ENCODE data around the gene TMEM50B. TPM values are rescaled to one million over a fixed set of nuclear protein-coding genes. Genes with fewer than 3 reads are reported as not detected.
"Not testable (repeated sequence)": the region's sequence is repeated elsewhere in the genome, so short reads cannot be mapped to it uniquely, and the experiment has no call there.

TMEM50B gene
- total and polyA plus RNA-seq, 11 donors = 23.5 to 47.4 (median 31.2) TPM

DNA sequence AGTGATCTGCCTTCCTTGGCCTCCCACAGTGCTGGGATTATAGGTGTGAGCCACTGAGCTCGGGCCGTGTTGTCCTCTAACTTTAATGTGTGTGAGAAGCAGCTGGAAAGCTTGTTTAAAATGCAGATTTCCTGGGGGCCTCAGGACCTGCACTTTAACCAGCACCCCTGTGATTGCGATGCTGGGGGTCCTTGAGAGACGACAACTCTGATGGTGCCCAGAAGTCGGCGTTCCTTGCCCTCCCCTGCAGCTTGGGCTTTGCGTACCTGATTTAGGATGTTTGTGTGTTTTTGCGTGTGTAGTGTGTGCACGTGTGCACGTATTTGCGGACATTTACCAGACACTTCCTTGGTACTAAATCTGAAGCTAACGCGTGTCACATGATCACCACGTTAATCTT is 65.7 kb downstream of the TMEM50B start:
- 86 to 92% (median 88%) methylated on average over 14 of the region's 14 CpGs for WGBS, 4 donors
- no peak for DNase-seq

DNA sequence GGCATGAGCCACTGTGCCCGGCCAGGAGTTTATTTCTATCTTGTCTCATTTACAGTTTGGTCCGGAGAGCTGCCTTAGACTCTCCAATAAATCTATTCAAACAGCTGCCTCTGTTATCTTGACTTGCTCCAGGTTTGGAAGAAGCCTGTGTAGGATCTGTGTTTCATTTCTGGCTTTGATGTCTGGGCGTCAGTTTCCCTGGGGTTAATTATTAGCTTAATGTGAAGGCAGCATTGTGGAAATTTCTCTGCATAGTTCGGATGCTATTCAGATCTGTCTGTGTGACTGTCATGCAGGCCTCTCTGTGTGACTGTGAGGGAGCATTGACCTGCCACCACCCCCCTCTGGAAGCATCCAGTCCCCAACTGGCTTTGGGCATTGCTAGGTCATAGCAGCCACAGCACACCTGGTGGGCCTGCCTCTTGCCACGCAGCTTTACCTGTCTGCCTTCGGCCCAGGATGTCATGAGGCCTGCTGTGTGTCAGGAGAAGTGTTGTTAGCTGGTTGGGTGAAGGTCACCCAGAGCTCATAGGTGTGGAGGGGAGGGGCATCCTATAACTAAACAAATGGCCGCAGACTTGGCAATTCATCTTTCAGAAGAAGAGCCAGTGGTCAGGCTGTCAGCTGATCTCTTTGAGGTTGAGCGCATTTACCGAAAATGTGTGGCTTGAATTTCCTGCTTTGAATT is 66.8 kb downstream of the TMEM50B start:
- peaks cover 0 to 55% (median 17%) of the 10 kb centered on the region in 12 donors for H3K4me1 ChIP-seq
- intact Hi-C loops (cut with DNase I) = no loop called here
- peaks cover 0 to 75% (median 40%) of the 10 kb centered on the region in 9 donors for H3K36me3 ChIP-seq
- ATAC-seq = no peak
- WGBS, 4 donors = 53 to 70% (median 64%) methylated on average over 9 of the region's 9 CpGs
- H3K9me3 ChIP-seq = no peaks in the 10 kb centered on the region
- no peak for TF ChIP-seq POLR2A (IDR thresholded peaks at IDR 0.05)
- TF ChIP-seq, protein P1, sequence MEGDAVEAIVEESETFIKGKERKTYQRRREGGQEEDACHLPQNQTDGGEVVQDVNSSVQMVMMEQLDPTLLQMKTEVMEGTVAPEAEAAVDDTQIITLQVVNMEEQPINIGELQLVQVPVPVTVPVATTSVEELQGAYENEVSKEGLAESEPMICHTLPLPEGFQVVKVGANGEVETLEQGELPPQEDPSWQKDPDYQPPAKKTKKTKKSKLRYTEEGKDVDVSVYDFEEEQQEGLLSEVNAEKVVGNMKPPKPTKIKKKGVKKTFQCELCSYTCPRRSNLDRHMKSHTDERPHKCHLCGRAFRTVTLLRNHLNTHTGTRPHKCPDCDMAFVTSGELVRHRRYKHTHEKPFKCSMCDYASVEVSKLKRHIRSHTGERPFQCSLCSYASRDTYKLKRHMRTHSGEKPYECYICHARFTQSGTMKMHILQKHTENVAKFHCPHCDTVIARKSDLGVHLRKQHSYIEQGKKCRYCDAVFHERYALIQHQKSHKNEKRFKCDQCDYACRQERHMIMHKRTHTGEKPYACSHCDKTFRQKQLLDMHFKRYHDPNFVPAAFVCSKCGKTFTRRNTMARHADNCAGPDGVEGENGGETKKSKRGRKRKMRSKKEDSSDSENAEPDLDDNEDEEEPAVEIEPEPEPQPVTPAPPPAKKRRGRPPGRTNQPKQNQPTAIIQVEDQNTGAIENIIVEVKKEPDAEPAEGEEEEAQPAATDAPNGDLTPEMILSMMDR (IDR thresholded peaks at IDR 0.05) = no peak
- H3K27ac ChIP-seq = no peak overlapping the region
- no peaks in the 10 kb centered on the region for H3K27me3 ChIP-seq
- no peak overlapping the region for H3K4me3 ChIP-seq
- DNase-seq = no peak

More for the DNA sequence above, 65.7 kb downstream of the TMEM50B start:
- no peak for TF ChIP-seq POLR2A (IDR thresholded peaks at IDR 0.05)
- TF ChIP-seq, protein P1 (IDR thresholded peaks at IDR 0.05) = no peak
- Histone ChIP-seq H3K4me3 (no peak overlapping the region), H3K9me3 (no peaks in the 10 kb centered on the region), H3K36me3 (peaks cover 0 to 78% (median 42%) of the 10 kb centered on the region in 9 donors), H3K27me3 (no peaks in the 10 kb centered on the region), H3K4me1 (peaks cover 0 to 58% (median 23%) of the 10 kb centered on the region in 12 donors), H3K27ac (no peak overlapping the region)
- intact Hi-C loops (cut with DNase I) = no loop called here
- no peak for ATAC-seq

DNA sequence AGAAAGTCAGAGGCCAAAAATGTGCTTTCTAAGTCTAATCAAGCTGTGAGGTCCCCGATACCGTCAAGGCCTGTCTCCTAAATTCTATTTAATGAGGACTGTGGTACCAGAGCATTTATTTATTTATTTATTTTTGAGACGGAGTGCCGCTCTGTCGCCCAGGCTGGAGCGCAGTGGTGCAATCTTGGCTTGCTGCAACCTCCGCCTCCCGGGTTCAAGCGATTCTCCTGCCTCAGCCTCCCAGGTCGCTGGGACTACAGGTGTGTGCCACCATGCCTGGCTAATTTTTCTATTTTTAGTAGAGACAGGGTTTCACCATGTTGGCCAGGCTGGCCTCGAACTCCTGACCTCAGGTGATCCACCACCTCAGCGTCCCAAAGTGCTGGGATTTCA is 67.3 kb downstream of the TMEM50B start:
- Histone ChIP-seq H3K36me3 (peaks cover 0 to 71% (median 34%) of the 10 kb centered on the region in 9 donors), H3K4me1 (peaks cover 0 to 59% (median 16%) of the 10 kb centered on the region in 12 donors)
- WGBS, 4 donors = 87 to 94% (median 89%) methylated on average over 12 of the region's 12 CpGs
- intact Hi-C loops (cut with DNase I); H3K27ac ChIP-seq; ATAC-seq; DNase-seq; H3K4me3 ChIP-seq; H3K27me3 ChIP-seq; H3K9me3 ChIP-seq: not testable (repeated sequence)

DNA sequence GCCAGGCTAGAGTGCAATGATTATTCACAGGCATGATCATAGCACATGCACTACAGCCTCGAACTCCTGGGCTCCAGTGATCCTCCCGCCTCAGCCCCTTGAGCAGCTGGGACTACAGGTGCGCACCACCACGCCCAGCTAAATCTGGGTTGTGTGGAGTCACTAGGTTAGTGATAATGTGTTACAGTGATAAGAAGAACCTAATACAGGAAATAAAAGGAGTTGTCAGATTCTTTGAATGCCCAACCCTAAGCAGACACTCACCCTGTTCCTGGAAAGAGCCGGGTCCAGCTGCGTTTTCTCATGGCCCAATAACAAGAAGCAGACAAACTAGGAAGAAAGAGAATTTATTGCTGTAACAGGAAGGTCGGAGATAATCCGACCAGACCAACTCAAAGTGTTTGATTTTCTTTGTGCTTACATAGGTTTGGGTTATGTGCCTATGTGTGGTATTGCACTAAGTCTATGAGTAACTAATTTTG is 67.8 kb downstream of the TMEM50B start:
- Histone ChIP-seq H3K36me3 (peaks cover 0 to 71% (median 30%) of the 10 kb centered on the region in 9 donors), H3K27me3 (no peaks in the 10 kb centered on the region), H3K4me3 (no peak overlapping the region), H3K4me1 (peaks cover 0 to 63% (median 17%) of the 10 kb centered on the region in 12 donors), H3K27ac (no peak overlapping the region), H3K9me3 (no peaks in the 10 kb centered on the region)
- WGBS, 4 donors = 76 to 79% (median 78%) methylated on average over 8 of the region's 8 CpGs
- TF ChIP-seq, protein P1 (IDR thresholded peaks at IDR 0.05) = no peak
- no peak for TF ChIP-seq POLR2A (IDR thresholded peaks at IDR 0.05)
- DNase-seq (no peak), ATAC-seq (peak in 1 of 4 donors; percentile 41)
- intact Hi-C loops (cut with DNase I) = no loop called here
